Measurements from ENCODE around the gene HCN2.

GRCh38 chr19:548886-549830 is 40.5 kb upstream of the HCN2 start:
- no peak for TF ChIP-seq CHCHD3 (CRISPR knock-in tag; IDR thresholded peaks at IDR 0.05)
- no peak for TF ChIP-seq SRF (CRISPR knock-in tag; IDR thresholded peaks at IDR 0.05)
- TF ChIP-seq CTCF (IDR thresholded peaks at IDR 0.05 in 2 of 3, conservative IDR thresholded peaks at IDR 0.05 in 1 of 3; ENCODE audit: insufficient read depth in 2 of 3, low read depth in 1 of 3, low read length in 3 of 3): no peak
- TF ChIP-seq POLR2A (conservative IDR thresholded peaks at IDR 0.05): no peak
- no peak for TF ChIP-seq ZNF561 (CRISPR knock-in tag; conservative IDR thresholded peaks at IDR 0.05)
- no peak for TF ChIP-seq TAF15 (IDR thresholded peaks at IDR 0.05; ENCODE audit: low read depth, low read length)
- TF ChIP-seq E2F8 (IDR thresholded peaks at IDR 0.05; ENCODE audit: low read depth, partially characterized antibody): no peak
- TF ChIP-seq EP300 (IDR thresholded peaks at IDR 0.05; ENCODE audit: low read length): no peak
- TF ChIP-seq SOX6 (IDR thresholded peaks at IDR 0.05): no peak
- TF ChIP-seq ATF2 (CRISPR knock-in tag; IDR thresholded peaks at IDR 0.05): no peak
- TF ChIP-seq, protein P1, sequence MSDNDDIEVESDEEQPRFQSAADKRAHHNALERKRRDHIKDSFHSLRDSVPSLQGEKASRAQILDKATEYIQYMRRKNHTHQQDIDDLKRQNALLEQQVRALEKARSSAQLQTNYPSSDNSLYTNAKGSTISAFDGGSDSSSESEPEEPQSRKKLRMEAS (CRISPR knock-in tag; IDR thresholded peaks at IDR 0.05): no peak
- no peak for TF ChIP-seq CCNT2 (IDR thresholded peaks at IDR 0.05; ENCODE audit: borderline replicate concordance, extremely low read depth, insufficient read length, low read depth, low read length)
- TF ChIP-seq, protein P2, sequence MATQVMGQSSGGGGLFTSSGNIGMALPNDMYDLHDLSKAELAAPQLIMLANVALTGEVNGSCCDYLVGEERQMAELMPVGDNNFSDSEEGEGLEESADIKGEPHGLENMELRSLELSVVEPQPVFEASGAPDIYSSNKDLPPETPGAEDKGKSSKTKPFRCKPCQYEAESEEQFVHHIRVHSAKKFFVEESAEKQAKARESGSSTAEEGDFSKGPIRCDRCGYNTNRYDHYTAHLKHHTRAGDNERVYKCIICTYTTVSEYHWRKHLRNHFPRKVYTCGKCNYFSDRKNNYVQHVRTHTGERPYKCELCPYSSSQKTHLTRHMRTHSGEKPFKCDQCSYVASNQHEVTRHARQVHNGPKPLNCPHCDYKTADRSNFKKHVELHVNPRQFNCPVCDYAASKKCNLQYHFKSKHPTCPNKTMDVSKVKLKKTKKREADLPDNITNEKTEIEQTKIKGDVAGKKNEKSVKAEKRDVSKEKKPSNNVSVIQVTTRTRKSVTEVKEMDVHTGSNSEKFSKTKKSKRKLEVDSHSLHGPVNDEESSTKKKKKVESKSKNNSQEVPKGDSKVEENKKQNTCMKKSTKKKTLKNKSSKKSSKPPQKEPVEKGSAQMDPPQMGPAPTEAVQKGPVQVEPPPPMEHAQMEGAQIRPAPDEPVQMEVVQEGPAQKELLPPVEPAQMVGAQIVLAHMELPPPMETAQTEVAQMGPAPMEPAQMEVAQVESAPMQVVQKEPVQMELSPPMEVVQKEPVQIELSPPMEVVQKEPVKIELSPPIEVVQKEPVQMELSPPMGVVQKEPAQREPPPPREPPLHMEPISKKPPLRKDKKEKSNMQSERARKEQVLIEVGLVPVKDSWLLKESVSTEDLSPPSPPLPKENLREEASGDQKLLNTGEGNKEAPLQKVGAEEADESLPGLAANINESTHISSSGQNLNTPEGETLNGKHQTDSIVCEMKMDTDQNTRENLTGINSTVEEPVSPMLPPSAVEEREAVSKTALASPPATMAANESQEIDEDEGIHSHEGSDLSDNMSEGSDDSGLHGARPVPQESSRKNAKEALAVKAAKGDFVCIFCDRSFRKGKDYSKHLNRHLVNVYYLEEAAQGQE (IDR thresholded peaks at IDR 0.05; ENCODE audit: borderline replicate concordance): no peak
- TF ChIP-seq, protein P2 (CRISPR knock-in tag; IDR thresholded peaks at IDR 0.05; ENCODE audit: low read depth): no peak
